ENCODE measurements around the gene CFI. TPM values are rescaled to one million over a fixed set of nuclear protein-coding genes. Genes with fewer than 3 reads are reported as not detected.

CFI gene
- total and polyA plus RNA-seq, 9 of the 15 experiments (the other 6 are each of a cell fraction or from before 2014, with no cell fraction given): 0.30 to 8.4 (median 0.95) TPM

DNA sequence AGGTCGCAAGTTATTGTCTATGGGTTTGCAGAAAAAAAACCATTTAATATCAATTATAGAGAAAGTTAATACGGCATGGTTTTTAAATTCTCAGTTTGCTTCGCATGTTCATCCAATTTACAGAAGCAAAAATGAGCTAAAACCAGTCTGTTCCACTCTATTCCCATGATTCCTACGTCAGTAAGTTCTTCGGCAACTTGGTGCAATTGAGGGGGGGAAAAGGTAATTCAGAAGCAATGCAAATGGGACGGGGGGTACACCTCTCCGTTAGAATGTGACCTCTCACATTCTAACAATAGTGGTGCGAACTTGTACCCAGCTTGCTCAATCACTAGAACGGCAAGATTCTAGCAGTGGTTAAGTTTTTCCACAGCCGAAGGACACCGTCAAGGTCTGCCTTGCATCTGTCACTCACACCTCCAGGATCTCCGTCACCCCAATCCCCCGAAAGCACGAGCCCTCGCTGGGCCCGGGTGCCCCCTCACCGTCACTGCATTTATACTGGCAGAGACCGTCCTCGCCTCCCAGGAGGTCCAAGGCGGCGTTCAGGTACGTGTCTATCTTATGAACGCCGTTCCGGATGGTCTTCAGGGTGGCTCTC, 72.6 kb downstream of the CFI start (continued):
- TF ChIP-seq IRF9 (tag; IDR thresholded peaks at IDR 0.05) (no peak), ATF7 (IDR thresholded peaks at IDR 0.05) (0 out of 2 replicates have a peak, but pooled peaks have one; percentile 18), ZNF24 (IDR thresholded peaks at IDR 0.05) (0 out of 2 replicates have a peak, but pooled peaks have one; percentile 22), REST (IDR thresholded peaks at IDR 0.05; ENCODE audit: borderline replicate concordance) (peak; percentile 32; the same call in 1 of the 2 replicates), REST (CRISPR knock-in tag; IDR thresholded peaks at IDR 0.05; ENCODE audit: low read depth) (no peak), ETS2 (tag; IDR thresholded peaks at IDR 0.05; ENCODE audit: borderline replicate concordance, poor library complexity, severe bottlenecking) (no peak), JUND (IDR thresholded peaks at IDR 0.05; ENCODE audit: borderline replicate concordance, low read depth, low read length) (no peak), JUND (tag; IDR thresholded peaks at IDR 0.05; ENCODE audit: borderline replicate concordance, low read depth, low read length) (no peak), ZNF740 (CRISPR knock-in tag; IDR thresholded peaks at IDR 0.05) (peak; percentile 71; the same call in 1 of the 2 replicates), ZNF740 (tag; IDR thresholded peaks at IDR 0.05) (peak in 1 of 2 experiments; percentile 56; a peak in 1 of 4 replicates), SMARCA4 (IDR thresholded peaks at IDR 0.05) (0 out of 2 replicates have a peak, but pooled peaks have one; percentile 13)
- TF ChIP-seq, protein P1, sequence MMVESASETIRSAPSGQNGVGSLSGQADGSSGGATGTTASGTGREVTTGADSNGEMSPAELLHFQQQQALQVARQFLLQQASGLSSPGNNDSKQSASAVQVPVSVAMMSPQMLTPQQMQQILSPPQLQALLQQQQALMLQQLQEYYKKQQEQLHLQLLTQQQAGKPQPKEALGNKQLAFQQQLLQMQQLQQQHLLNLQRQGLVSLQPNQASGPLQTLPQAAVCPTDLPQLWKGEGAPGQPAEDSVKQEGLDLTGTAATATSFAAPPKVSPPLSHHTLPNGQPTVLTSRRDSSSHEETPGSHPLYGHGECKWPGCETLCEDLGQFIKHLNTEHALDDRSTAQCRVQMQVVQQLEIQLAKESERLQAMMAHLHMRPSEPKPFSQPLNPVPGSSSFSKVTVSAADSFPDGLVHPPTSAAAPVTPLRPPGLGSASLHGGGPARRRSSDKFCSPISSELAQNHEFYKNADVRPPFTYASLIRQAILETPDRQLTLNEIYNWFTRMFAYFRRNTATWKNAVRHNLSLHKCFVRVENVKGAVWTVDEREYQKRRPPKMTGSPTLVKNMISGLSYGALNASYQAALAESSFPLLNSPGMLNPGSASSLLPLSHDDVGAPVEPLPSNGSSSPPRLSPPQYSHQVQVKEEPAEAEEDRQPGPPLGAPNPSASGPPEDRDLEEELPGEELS (CRISPR knock-in tag; IDR thresholded peaks at IDR 0.05; ENCODE audit: borderline replicate concordance): 0 out of 2 replicates have a peak, but pooled peaks have one; percentile 23
- TF ChIP-seq, protein P2, sequence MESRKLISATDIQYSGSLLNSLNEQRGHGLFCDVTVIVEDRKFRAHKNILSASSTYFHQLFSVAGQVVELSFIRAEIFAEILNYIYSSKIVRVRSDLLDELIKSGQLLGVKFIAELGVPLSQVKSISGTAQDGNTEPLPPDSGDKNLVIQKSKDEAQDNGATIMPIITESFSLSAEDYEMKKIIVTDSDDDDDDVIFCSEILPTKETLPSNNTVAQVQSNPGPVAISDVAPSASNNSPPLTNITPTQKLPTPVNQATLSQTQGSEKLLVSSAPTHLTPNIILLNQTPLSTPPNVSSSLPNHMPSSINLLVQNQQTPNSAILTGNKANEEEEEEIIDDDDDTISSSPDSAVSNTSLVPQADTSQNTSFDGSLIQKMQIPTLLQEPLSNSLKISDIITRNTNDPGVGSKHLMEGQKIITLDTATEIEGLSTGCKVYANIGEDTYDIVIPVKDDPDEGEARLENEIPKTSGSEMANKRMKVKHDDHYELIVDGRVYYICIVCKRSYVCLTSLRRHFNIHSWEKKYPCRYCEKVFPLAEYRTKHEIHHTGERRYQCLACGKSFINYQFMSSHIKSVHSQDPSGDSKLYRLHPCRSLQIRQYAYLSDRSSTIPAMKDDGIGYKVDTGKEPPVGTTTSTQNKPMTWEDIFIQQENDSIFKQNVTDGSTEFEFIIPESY (CRISPR knock-in tag; IDR thresholded peaks at IDR 0.05): 0 out of 2 replicates have a peak, but pooled peaks have one; percentile 25

All from K562 (cell line).